Fibroblast of skin of left quadriceps (primary cell): ENCODE results near the gene EML4.
A peak's percentile ranks its signal among the peaks of the same experiment; 100 is the strongest.
"Not testable (repeated sequence)": the region's sequence is repeated elsewhere in the genome, so short reads cannot be mapped to it uniquely, and the experiment has no call there.

Experiments
- DNase-seq, 2 experiments: peaks; one replicate each; pipeline ENCODE4 v3.0.0-alpha.2; 2013; ENCODE audit warnings: low read depth in 2 of 2

EML4 gene

GRCh38 chr2:42332575-42332974 lies 163.4 kb downstream of the EML4 start:
- no peak for DNase-seq

DNA sequence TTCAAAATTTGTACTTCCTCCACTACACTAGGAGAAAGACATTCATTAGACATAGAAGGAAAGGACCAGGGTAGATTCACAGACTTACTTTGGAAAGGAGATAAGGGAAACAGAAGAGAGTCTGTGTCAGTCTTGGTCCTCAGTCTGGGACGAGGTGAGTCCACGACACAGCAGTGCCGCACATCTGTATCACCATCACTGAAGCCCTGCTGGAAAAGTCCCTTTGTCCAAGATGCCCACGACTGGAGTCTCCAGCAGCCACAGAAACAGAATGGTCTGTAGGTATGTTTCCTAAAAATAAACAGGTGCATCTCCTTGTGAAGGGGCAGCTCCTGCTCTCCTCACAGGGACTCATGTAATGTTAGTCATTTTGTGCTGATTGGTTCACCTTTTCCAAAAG lies 164.4 kb downstream of the EML4 start:
- no peak for DNase-seq

DNA sequence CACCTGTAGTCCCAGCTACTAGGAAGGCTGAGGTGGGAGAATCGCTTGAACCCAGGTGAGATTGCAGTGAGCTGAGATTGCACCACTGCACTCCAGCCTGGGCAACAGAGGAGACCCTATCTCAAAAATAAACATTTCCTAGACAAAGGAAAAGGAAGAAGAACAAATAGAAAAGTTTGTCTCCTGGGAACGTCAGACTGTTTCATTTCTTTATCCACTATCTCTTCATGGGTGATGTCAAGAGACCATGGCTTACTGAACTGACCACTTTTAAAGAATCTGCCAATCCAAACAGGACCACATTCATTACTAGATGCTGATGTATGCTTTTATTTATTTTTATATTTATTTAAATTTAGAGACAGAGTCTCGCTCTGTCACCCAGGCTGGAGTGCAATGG lies 165.1 kb downstream of the EML4 start:
- DNase-seq, result no peak

DNA sequence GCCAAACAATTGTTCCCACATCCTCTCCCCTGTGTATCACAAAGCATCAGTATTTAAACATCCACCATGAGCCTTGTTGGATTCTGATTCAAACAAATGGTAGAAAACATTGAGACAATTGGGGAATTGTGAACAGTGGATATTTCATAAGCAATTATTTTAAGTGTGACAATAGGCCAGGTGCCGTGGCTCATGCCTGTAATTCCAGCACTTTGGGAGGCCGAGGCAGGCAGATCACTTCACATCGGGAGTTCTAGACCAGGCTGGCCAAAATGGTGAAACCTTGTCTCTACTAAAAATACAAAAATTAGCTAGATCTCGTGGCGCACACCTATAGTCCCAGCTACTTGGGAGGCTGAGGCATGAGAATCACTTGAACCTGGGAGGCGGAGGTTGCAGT lies 165.7 kb downstream of the EML4 start:
- DNase-seq, result not testable (repeated sequence)

- no peak for DNase-seq
Observed at GRCh38 chr2:42335514-42336104, 166.5 kb downstream of the EML4 start.

- no peak for DNase-seq
Observed at GRCh38 chr2:42336361-42336965, 167.3 kb downstream of the EML4 start.

- DNase-seq, result no peak
Observed at GRCh38 chr2:42337356-42337820, 168.2 kb downstream of the EML4 start.

DNA sequence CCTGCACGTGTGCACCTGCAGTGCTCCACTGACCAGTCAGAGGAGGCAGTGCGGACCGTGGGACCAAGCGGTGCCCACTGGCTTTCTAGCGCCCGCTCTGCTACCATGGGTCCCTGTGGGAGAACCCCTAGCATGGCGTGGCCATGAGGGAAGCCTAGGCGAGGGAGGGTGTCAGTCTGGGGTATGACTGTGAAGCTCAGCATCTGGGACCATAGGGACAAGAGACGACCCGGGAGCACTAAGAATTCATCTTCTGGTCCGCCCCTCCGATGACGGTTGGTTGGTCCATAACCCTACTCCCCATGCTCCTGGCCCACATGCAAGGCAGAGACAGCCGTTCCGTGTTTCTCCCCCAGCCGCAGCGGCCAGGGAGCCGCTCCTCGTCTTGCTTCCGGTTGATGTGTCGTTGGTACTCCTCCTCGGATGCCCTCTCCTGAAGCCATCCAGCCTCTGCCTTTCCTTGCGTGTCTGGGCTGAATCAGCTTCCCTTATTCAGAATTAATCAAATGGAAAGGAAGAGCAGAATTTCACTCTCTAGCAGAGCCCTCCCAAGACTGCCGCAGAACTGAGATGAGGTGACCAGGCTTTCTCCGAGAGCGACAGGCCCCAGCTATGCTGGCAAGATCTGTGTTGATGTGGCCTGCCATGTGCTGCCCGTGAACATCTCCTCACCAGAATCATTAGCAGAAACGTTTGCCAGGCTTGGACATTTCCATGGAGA lies 168.9 kb downstream of the EML4 start:
- DNase-seq, result no peak

DNA sequence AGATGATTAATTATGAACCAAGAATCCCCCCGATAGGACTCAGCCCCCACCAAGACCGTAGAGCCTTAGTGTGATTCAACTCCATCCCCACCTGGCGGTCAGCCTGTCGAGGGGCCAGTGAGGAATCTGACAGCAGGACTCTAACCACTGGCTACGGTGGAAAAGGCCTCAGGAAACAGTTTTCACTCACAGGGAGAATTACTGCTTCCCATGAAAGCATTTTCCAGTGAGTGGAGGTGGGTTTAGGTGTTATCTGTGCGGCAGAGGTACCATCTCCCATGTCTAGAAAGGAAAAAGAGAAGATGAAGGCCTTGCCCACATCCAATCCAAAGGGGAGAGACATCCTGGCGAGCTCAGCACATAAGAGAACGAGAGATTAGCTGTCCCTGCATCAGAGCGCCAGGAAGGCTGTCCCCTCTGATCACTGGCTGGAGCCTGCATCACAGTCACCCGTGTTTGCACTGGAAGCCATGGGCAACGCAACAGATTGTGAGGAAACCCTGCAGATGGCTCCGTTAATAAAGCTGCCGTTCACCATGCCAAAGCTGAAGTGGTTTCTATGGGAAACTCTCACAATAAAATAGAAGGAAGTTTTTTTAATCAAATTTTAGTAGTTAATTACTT lies 169.5 kb downstream of the EML4 start:
- DNase-seq, result no peak

DNA sequence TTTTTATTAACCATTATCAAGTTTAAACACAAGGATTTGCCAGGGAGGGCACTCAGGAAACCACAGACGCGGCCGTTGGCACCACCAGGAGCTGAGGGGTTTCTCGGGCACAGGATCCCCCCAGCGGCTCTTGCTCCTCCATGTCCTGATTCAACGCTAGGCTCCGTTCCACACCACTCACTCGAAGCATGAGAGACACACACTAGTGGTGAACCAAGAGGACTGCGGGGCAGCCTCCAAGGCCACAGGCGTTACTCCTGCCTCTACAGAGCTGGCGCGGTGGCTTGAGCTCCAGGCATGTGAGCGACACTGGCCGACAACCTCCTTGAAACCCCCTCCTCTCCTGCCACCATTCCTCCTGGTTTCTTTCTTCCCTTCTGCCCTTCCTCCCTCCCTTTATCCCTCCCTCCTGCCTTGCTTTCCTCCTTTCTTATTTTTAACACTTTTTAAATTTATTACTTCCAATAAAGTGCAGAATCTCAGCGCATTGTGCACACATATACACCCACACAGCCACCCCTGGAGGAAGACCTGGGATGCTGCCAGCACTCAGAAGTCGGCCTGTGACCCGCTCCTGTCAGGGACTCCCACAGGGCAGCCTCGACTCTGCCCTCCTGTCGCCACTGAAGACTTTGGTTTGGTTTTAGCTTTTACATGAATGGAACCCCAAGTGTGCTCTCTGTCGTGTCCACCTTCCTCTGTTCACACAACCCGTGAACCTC lies 170.2 kb downstream of the EML4 start:
- no peak for DNase-seq

DNA sequence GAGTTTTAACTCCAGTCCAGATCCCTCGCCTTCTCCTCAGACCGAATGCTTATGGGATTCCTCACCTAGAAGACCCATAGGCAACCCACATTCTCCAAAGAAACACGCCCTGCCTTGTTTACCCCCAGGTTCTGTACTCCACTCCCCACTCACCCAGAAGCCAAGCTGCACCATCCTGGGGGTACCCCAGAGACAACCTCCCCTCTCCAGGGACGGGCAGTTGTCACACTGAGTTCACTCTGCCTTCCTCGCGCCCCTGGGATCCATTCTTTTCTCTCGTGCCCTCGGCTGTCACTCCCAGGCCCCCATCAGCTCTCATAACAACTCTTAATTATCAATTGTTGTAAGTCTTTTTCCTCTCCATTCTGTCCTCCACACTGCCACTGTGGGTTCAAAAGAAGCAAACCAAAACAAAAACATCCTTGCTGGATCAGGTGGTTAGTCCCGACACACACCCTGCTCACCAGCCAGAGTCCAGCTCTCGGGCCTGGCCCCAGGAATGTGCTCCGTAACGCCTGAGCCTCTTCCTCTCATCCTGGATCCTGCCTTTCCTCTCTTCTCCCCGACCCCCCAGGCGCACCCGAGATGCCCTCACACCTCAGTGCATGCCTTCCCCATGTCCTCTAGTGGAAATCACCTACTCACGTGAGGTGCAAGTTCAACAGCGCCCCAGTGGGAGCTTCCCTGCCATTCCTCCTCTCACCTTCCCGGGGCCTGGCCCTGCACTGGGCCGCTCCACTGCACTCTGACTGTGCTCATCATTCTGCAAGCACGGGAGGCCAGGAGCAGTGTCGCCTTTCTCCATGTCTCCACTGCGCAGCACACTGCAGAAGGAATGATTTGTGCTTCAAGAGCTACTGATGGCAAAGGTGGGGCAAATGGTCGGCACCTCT lies 171.1 kb downstream of the EML4 start:
- DNase-seq, result no peak

GRCh38 chr2:42340938-42341636 lies 171.9 kb downstream of the EML4 start:
- DNase-seq, result no peak

DNA sequence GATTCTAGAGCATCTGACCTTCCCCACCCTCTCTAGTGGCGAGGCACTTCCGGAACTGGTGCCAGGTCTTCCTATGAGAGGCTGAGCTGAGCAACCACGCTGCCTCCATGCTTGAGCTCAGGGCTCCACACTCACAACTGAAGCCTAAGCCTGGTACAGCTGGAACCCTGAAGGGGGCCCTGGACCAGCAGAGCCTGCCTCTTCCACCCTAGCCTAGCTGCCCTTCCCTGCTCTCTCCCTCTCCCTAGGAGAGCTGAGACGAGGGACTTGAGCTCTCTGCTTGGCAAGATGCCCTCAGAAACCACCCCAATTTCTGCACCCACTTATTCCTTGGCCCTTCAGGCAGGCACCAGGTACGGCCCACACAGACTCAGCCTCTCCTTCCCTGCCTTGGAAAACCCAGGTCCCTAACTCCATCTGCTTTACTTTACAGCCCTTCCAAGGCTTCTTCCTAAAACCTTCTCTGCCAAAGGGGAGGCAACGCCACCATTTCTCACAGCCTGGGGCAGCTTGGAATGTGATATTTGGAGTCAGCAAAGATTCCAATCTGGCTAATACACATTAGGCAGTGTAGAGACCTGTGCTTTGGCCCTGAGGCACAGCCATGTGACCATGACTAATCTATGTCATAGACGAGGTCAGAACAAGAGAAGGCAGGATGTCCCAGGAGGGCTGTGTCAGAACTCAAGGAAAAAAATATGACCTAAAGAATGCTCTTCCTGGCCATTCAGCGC lies 173.1 kb downstream of the EML4 start:
- peak; percentile 51 to 53 for DNase-seq

GRCh38 chr2:42342795-42343241 lies 173.7 kb downstream of the EML4 start:
- no peak for DNase-seq

- DNase-seq, result no peak
Observed at GRCh38 chr2:42345986-42346385, 176.8 kb downstream of the EML4 start.

- DNase-seq, result not testable (repeated sequence)
Observed at GRCh38 chr2:42346856-42347255, 177.7 kb downstream of the EML4 start.

GRCh38 chr2:42347518-42347917 lies 178.4 kb downstream of the EML4 start:
- DNase-seq, result not testable (repeated sequence)

DNA sequence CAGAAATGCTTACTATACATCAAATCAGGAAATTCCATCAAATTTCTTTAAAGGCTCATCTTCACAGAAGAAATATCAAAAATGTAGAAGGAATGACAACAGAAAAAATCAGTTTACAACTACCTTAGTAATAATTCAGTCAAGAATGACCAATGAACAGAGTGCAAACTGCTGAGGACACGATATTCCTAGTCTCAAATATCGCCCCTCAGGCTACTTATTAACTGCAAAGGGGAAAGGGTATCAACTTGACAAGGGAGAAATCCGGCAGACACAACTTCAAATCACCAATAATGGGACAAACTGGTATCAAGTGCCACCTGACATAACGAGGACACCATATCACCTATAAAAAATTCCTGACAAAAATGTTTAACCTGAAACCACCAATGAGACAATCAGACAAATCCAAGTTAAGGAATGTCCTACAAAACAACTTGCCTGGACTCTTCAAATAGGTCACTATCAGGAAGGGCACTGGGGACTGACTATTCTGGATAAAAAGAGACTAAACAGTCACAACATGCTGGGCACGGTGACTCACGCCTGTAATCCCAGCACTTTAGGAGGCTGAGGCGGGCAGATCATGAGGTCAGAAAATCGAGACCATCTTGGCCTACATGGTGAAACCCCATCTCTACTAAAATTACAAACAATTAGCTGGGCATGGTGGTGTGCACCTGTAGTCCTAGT lies 179.1 kb downstream of the EML4 start:
- no peak for DNase-seq
